COLO668 (cell line): ENCODE measurements around the gene NDUFB10.

ENCODE experiments used
- DNase-seq: peaks from one replicate; lab custom pipeline; 2025; ENCODE audit not compliant: unreplicated experiment; lab: John Stamatoyannopoulos, UW

The NDUFB10 gene

GRCh38 chr16:1968146-1968953, 9.0 kb downstream of the NDUFB10 start:
- no peak for DNase-seq

- DNase-seq: peak; percentile 95
These were observed 12.6 kb downstream of the NDUFB10 start, which contains the start of gene TBL3 for GRCh38 chr16:1971796-1972489. Gene TBL3, plus strand, starts transcription at chr16:1972053. Its CDS starts 112 bp downstream, at chr16:1972165.

GRCh38 chr16:1972490-1972877, 13.1 kb downstream of the NDUFB10 start:
- DNase-seq: peak; percentile 26

- no peak for DNase-seq
These were observed 14.3 kb downstream of the NDUFB10 start for GRCh38 chr16:1973461-1974156.

GRCh38 chr16:1974157-1975070, 15.1 kb downstream of the NDUFB10 start:
- DNase-seq: no peak

GRCh38 chr16:1975432-1976215, 16.3 kb downstream of the NDUFB10 start:
- no peak for DNase-seq

GRCh38 chr16:1976216-1976520, 16.8 kb downstream of the NDUFB10 start:
- DNase-seq: no peak

- DNase-seq: no peak
These were observed 17.9 kb downstream of the NDUFB10 start for GRCh38 chr16:1976951-1977874.

- no peak for DNase-seq
These were observed 18.5 kb downstream of the NDUFB10 start for GRCh38 chr16:1977875-1978268.

GRCh38 chr16:1978476-1979120, 19.3 kb downstream of the NDUFB10 start:
- no peak for DNase-seq

GRCh38 chr16:1979271-1980029, 20.1 kb downstream of the NDUFB10 start:
- DNase-seq: no peak

GRCh38 chr16:1980030-1980769, 20.9 kb downstream of the NDUFB10 start:
- no peak for DNase-seq

GRCh38 chr16:1980770-1981087, 21.4 kb downstream of the NDUFB10 start:
- no peak for DNase-seq

- DNase-seq: peak; percentile 29
These were observed 22.1 kb downstream of the NDUFB10 start, which contains the start of gene NOXO1 for GRCh38 chr16:1981398-1981836. Gene NOXO1, minus strand, starts transcription at chr16:1981469. Its CDS starts 290 bp downstream, at chr16:1981179.

- peak; percentile 62 for DNase-seq
These were observed 22.7 kb downstream of the NDUFB10 start for GRCh38 chr16:1982013-1982433.

GRCh38 chr16:1982991-1983543, 23.7 kb downstream of the NDUFB10 start:
- no peak for DNase-seq
